ENCODE measurements around the gene ZNF662.

ZNF662 gene

DNA sequence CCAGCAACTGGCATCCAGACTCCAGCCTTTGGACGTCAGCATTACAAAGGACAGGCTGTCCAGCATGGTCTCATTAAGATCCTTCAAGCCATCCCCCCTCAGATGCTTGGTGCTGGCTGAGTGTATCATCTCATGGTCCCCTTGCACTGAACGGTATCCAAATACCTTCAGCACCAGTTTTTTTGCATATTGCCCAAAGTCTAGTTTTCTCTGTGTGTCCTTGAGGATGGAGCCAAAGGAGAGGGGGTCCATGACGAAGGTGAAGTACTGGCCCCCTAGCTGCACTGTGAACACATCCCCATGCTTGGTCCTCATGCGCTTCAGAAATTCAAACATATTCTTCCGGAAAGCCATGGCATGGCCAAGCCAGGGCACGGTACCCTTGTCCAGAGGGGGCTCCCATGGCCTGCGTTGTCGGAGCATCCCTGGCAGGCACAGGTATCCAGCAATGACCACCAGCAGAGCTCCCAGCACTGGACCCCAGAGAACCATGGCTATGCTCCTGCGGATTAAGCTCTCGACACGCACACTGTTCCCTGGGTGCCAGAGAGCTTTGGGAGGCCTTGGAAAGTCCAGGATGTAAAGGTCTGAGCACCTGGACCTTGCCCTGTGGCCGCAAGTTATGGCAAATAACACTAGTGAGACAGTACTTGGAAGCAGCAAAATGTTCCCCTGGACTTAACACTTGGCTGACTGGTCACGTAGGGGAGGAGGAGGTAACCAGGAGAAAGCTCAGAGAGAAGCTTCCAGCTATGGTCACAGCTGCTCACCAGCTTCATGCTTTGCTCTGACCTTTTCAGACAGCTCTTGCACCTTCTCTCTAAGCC lies 30.4 kb upstream of the ZNF662 start, which contains the start of gene CYP8B1:
Gene CYP8B1, minus strand, starts transcription at position 555 of the 827 bp plus-strand sequence. Its CDS starts 63 bp downstream, at position 492.
- TF ChIP-seq GABPA (IDR thresholded peaks at IDR 0.05; ENCODE audit: low read depth) (no peak), SPI1 (IDR thresholded peaks at IDR 0.05; ENCODE audit: borderline replicate concordance, low read depth) (no peak), POLR2AphosphoS5 (IDR thresholded peaks at IDR 0.05; ENCODE audit: low read depth) (no peak)
- TF ChIP-seq, protein P1, sequence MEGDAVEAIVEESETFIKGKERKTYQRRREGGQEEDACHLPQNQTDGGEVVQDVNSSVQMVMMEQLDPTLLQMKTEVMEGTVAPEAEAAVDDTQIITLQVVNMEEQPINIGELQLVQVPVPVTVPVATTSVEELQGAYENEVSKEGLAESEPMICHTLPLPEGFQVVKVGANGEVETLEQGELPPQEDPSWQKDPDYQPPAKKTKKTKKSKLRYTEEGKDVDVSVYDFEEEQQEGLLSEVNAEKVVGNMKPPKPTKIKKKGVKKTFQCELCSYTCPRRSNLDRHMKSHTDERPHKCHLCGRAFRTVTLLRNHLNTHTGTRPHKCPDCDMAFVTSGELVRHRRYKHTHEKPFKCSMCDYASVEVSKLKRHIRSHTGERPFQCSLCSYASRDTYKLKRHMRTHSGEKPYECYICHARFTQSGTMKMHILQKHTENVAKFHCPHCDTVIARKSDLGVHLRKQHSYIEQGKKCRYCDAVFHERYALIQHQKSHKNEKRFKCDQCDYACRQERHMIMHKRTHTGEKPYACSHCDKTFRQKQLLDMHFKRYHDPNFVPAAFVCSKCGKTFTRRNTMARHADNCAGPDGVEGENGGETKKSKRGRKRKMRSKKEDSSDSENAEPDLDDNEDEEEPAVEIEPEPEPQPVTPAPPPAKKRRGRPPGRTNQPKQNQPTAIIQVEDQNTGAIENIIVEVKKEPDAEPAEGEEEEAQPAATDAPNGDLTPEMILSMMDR (IDR thresholded peaks at IDR 0.05; ENCODE audit: insufficient read depth, low read length) = no peak
- TF ChIP-seq, protein P2, sequence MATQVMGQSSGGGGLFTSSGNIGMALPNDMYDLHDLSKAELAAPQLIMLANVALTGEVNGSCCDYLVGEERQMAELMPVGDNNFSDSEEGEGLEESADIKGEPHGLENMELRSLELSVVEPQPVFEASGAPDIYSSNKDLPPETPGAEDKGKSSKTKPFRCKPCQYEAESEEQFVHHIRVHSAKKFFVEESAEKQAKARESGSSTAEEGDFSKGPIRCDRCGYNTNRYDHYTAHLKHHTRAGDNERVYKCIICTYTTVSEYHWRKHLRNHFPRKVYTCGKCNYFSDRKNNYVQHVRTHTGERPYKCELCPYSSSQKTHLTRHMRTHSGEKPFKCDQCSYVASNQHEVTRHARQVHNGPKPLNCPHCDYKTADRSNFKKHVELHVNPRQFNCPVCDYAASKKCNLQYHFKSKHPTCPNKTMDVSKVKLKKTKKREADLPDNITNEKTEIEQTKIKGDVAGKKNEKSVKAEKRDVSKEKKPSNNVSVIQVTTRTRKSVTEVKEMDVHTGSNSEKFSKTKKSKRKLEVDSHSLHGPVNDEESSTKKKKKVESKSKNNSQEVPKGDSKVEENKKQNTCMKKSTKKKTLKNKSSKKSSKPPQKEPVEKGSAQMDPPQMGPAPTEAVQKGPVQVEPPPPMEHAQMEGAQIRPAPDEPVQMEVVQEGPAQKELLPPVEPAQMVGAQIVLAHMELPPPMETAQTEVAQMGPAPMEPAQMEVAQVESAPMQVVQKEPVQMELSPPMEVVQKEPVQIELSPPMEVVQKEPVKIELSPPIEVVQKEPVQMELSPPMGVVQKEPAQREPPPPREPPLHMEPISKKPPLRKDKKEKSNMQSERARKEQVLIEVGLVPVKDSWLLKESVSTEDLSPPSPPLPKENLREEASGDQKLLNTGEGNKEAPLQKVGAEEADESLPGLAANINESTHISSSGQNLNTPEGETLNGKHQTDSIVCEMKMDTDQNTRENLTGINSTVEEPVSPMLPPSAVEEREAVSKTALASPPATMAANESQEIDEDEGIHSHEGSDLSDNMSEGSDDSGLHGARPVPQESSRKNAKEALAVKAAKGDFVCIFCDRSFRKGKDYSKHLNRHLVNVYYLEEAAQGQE (IDR thresholded peaks at IDR 0.05; ENCODE audit: insufficient replicate concordance, low read depth) = no peak
- H3K27me3 ChIP-seq (ENCODE audit: insufficient read depth, poor library complexity, severe bottlenecking) = peaks cover 2% of the 10 kb centered on the region
- no peak within 1 kb of the TSS for H3K4me3 ChIP-seq (replicated peaks; ENCODE audit: insufficient read depth, low read length)
- H3K27ac ChIP-seq (replicated peaks) = no peak within 1 kb of the TSS
- no peak for DNase-seq (ENCODE audit: low read depth in 1 of 2, low spot score in 1 of 2)

DNA sequence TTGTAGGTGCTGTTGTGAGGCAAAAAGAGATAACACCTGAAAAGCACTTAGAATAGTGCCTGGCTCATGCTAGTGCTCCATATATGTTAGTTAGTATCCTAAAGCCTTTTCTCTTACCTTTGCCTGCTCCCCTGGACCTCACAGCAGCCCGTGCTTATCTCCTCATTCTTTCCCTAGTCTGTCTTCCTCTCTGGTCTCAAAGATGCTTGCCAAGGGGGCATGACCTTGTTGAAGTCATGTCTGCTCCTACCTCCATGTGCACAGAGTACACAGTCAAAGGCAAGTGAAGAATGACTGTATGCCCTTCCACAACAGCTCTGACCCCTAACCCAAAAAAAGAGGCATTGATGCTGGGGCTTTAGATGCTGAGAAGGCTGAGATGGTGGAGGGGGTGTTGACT lies 29.5 kb upstream of the ZNF662 start:
- H3K27ac ChIP-seq (replicated peaks) = no peak overlapping the region
- H3K4me3 ChIP-seq (replicated peaks; ENCODE audit: insufficient read depth, low read length) = no peak overlapping the region
- DNase-seq (ENCODE audit: low read depth in 1 of 2, low spot score in 1 of 2) = no peak
- peaks cover 2% of the 10 kb centered on the region for H3K27me3 ChIP-seq (ENCODE audit: insufficient read depth, poor library complexity, severe bottlenecking)
- no peak for TF ChIP-seq GABPA (IDR thresholded peaks at IDR 0.05; ENCODE audit: low read depth)
- TF ChIP-seq, protein P1 (IDR thresholded peaks at IDR 0.05; ENCODE audit: insufficient read depth, low read length) = no peak
- TF ChIP-seq, protein P2 (IDR thresholded peaks at IDR 0.05; ENCODE audit: insufficient replicate concordance, low read depth) = no peak
- no peak for TF ChIP-seq SPI1 (IDR thresholded peaks at IDR 0.05; ENCODE audit: borderline replicate concordance, low read depth)
- TF ChIP-seq POLR2AphosphoS5 (IDR thresholded peaks at IDR 0.05; ENCODE audit: low read depth) = no peak

DNA sequence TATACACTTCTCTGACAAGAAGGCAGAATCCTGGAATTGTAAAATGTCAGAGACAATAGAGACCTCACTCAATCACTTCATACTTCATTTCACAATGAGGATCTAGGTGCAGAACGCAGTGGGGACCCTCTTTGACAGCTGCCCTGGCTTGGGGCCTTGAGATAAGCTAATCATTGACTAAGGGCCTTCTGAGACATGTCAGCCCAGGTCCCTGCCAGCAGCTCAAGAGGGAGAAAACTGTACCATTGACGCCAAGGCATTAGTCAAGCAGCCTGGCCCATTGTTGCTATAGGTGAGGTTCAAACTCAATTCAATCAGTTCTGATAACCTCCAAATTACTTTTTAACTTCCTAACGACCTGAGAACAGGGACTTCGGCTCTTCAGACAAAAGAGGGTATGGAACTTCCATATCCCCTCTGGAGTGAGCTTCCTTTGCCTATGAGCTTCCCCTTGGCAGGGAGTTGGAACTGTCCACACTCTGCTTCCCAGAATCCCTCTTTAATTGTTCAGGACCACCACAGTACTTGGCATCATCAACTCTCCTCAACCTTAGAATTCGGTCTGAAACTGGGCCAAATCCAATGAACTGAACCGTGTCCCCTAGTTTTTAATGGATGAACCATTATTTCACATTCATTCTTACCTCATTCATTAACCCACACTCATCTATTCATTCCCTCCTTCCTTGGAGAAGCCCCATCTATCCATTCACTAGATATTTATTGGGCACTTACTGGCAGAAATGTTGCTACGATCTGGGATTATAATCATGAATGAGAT lies 28.8 kb upstream of the ZNF662 start:
- Histone ChIP-seq H3K4me3 (replicated peaks; ENCODE audit: insufficient read depth, low read length) (no peak overlapping the region), H3K27ac (replicated peaks) (no peak overlapping the region), H3K27me3 (ENCODE audit: insufficient read depth, poor library complexity, severe bottlenecking) (peaks cover 2% of the 10 kb centered on the region)
- no peak for DNase-seq (ENCODE audit: low read depth in 1 of 2, low spot score in 1 of 2)
- no peak for TF ChIP-seq POLR2AphosphoS5 (IDR thresholded peaks at IDR 0.05; ENCODE audit: low read depth)
- TF ChIP-seq, protein P1 (IDR thresholded peaks at IDR 0.05; ENCODE audit: insufficient read depth, low read length) = no peak

Measured in HL-60 (cell line).